ENCODE data around the gene PPP1R13L. TPM values are rescaled to one million over a fixed set of nuclear protein-coding genes. Genes with fewer than 3 reads are reported as not detected.

The PPP1R13L gene
- total RNA-seq, 2 experiments from 2014 or later, result 15.2 to 17.8 TPM

- peak; percentile 31 for ATAC-seq
- peak overlapping the region; percentile 74 for H3K4me3 Mint-ChIP-seq
- no peaks in the 10 kb centered on the region for H3K36me3 Mint-ChIP-seq (ENCODE audit: low read depth)
These were observed 39.6 kb upstream of the PPP1R13L start for GRCh38 chr19:45444318-45445041.

DNA sequence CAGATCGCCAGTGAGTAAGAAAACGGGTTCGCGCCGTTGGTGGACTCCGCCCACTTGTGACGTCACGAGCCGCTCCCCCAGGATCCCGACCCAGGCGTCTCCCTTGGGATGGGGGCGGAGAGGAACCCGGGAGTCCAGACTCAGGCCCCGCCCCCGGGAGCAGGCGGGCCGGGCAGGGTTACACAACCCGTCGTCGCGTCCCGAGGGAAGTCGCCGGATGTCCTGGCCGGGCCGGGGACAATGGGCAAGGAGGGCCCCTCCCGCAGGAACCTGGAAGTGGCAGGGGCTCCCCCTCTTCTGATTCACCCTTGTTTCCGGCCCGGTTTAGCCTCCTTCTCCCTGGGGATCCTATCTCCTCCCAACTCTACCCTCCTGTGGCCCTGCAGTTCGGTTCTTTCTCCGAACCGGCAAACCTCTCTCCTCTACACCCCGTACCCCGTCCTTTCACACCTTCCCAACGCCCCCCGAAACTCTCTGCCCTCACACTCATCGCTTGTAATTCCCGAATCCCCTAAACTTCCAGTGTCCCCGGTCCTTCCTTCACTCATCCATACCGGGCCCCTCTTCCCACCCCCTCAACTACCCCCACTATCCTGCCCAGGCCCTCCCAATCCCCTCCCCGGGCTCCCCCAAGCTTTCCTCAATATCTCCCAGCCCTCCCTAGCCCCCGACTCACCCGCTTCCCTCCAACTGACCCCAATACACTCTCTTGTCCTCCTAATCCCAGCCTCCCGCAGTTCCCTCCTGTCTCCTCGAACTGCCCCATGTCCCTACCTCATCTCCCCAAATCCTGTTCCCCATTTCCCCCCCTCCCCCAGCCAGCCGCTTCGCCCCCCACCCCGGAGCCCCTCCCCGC lies 38.8 kb upstream of the PPP1R13L start:
- peak; percentile 79 for DNase-seq
- Mint-ChIP-seq H3K27me3 (no peaks in the 10 kb centered on the region), H3K4me3 (peak overlapping the region; percentile 74), H3K4me1 (peaks cover 47% of the 10 kb centered on the region), H3K27ac (peak overlapping the region; percentile 83), H3K9me3 (ENCODE audit: low read depth) (no peaks in the 10 kb centered on the region), H3K36me3 (ENCODE audit: low read depth) (no peaks in the 10 kb centered on the region)
- ChIA-PET CTCF (no interaction called here), POLR2A (no interaction called here)
- intact Hi-C loops (cut with DNase I, micrococcal nuclease), result loop anchor here (1.0 to 5.0 kb wide), 4 partner anchors 24 to 349 kb away; partner anchors contain the start of genes DMWD (in 1 of the 2), FOSB (in 1 of the 2) and POLR1G (in 1 of the 2)
- ATAC-seq, result peak; percentile 46

More at GRCh38 chr19:45444318-45445041, 39.6 kb upstream of the PPP1R13L start:
- peak; percentile 86 for DNase-seq
- ChIA-PET CTCF (interaction anchor here (0.8 to 4.4 kb wide), 4 partner anchors 23 to 114 kb away, joined by 3 to 22 read pairs (median 5); partner anchors contain the start of gene FOSB), POLR2A (interaction anchor here (0.7 kb wide), 1 partner anchor 1919 kb away, joined by 5 read pairs; no protein-coding TSS in a partner anchor)
- no peak overlapping the region for H3K27ac Mint-ChIP-seq
- no peaks in the 10 kb centered on the region for H3K27me3 Mint-ChIP-seq
- no peaks in the 10 kb centered on the region for H3K9me3 Mint-ChIP-seq (ENCODE audit: low read depth)
- intact Hi-C loops (cut with DNase I, micrococcal nuclease), result loop anchor here in 1 of 2 experiments (1.0 to 5.0 kb wide), 3 partner anchors 23 to 348 kb away; partner anchors contain the start of genes DMWD and FOSB
- H3K4me1 Mint-ChIP-seq, result peaks cover 52% of the 10 kb centered on the region

GRCh38 chr19:45442778-45443461 lies 38.1 kb upstream of the PPP1R13L start:
- ChIA-PET POLR2A (no interaction called here), CTCF (interaction anchor here (0.8 kb wide), 1 partner anchor 10 kb away, joined by 3 read pairs; no protein-coding TSS in a partner anchor)
- intact Hi-C loops (cut with DNase I, micrococcal nuclease), result loop anchor here (2.0 to 5.0 kb wide), 3 partner anchors 36 to 349 kb away; partner anchors contain the start of genes DMWD (in 1 of the 2) and POLR1G (in 1 of the 2)
- Mint-ChIP-seq H3K27me3 (no peaks in the 10 kb centered on the region), H3K4me1 (peaks cover 44% of the 10 kb centered on the region), H3K4me3 (peak overlapping the region; percentile 74), H3K9me3 (ENCODE audit: low read depth) (no peaks in the 10 kb centered on the region), H3K36me3 (ENCODE audit: low read depth) (no peaks in the 10 kb centered on the region), H3K27ac (peak overlapping the region; percentile 14)
- ATAC-seq (peak; percentile 22), DNase-seq (peak; percentile 68)

DNA sequence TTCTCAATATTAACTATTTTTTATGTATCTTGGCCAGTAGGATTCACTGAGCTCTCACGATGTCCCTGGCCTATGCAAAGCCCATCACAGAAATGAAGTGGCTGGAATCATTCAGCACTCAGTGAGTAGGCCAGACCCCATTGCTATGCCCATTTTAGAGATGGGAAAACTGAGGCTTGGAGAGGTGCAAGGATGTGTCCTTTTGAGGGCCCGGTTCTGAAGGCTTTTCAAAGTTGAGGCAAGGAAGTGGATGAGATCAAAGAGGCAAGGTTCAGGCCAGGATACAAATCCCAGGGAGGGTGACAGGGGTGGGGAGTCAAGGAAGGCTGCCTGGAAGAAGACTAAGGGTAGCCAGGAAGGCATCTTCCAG lies 37.5 kb upstream of the PPP1R13L start:
- no peaks in the 10 kb centered on the region for H3K36me3 Mint-ChIP-seq (ENCODE audit: low read depth)
- intact Hi-C loops (cut with DNase I, micrococcal nuclease), result loop anchor here (2.0 to 5.0 kb wide), 3 partner anchors 36 to 350 kb away; partner anchors contain the start of genes DMWD (in 1 of the 2) and POLR1G (in 1 of the 2)
- ATAC-seq (no peak), DNase-seq (no peak)
- no peak overlapping the region for H3K27ac Mint-ChIP-seq
- CTCF ChIA-PET, result interaction anchor here (0.7 to 0.8 kb wide), 2 partner anchors 10 to 36 kb away, joined by 3 read pairs; no protein-coding TSS in a partner anchor
- POLR2A ChIA-PET, result no interaction called here
- no peaks in the 10 kb centered on the region for H3K27me3 Mint-ChIP-seq
- no peaks in the 10 kb centered on the region for H3K9me3 Mint-ChIP-seq (ENCODE audit: low read depth)
- H3K4me1 Mint-ChIP-seq, result peaks cover 44% of the 10 kb centered on the region
- H3K4me3 Mint-ChIP-seq, result peak overlapping the region; percentile 74

GRCh38 chr19:45440873-45441654 lies 36.2 kb upstream of the PPP1R13L start:
- CTCF ChIA-PET, result interaction anchor here (0.6 to 6.8 kb wide), 10 partner anchors 10 to 262 kb away, joined by 3 to 158 read pairs (median 3); partner anchors contain the start of gene FOSB
- intact Hi-C loops (cut with DNase I, micrococcal nuclease), result loop anchor here in 1 of 2 experiments (5.0 kb wide), 2 partner anchors 121 to 351 kb away; partner anchors contain the start of gene DMWD
- Mint-ChIP-seq H3K36me3 (ENCODE audit: low read depth) (no peaks in the 10 kb centered on the region), H3K27ac (peak overlapping the region; percentile 63), H3K27me3 (no peaks in the 10 kb centered on the region), H3K4me1 (peaks cover 39% of the 10 kb centered on the region), H3K4me3 (peak overlapping the region; percentile 56), H3K9me3 (ENCODE audit: low read depth) (no peaks in the 10 kb centered on the region)
- no peak for ATAC-seq
- DNase-seq, result peak; percentile 16
- POLR2A ChIA-PET, result interaction anchor here (2.9 kb wide), 1 partner anchor 27 kb away, joined by 20 read pairs; the partner anchor contains the start of gene FOSB

- intact Hi-C loops (cut with DNase I, micrococcal nuclease), result loop anchor here in 1 of 2 experiments (5.0 kb wide), 2 partner anchors 122 to 352 kb away; partner anchors contain the start of gene DMWD
- no peak for ATAC-seq
- H3K36me3 Mint-ChIP-seq (ENCODE audit: low read depth), result no peaks in the 10 kb centered on the region
- peak; percentile 19 for DNase-seq
- peak overlapping the region; percentile 63 for H3K27ac Mint-ChIP-seq
- ChIA-PET CTCF (interaction anchor here (0.6 to 6.8 kb wide), 21 partner anchors 8 to 455 kb away, joined by 3 to 158 read pairs (median 6); partner anchors contain the start of genes ERCC2 and FOSB), POLR2A (interaction anchor here (0.6 to 2.9 kb wide), 4 partner anchors 27 to 252 kb away, joined by 3 to 20 read pairs (median 10); partner anchors contain the start of genes FOSB and QPCTL)
- peaks cover 35% of the 10 kb centered on the region for H3K4me1 Mint-ChIP-seq
- no peaks in the 10 kb centered on the region for H3K9me3 Mint-ChIP-seq (ENCODE audit: low read depth)
- H3K27me3 Mint-ChIP-seq, result no peaks in the 10 kb centered on the region
- peak overlapping the region; percentile 56 for H3K4me3 Mint-ChIP-seq
These were observed 35.4 kb upstream of the PPP1R13L start for GRCh38 chr19:45440259-45440638.

GRCh38 chr19:45439569-45440258 lies 34.8 kb upstream of the PPP1R13L start:
- intact Hi-C loops (cut with DNase I, micrococcal nuclease), result loop anchor here (1.0 to 5.0 kb wide), 7 partner anchors 28 to 353 kb away; partner anchors contain the start of genes DMWD (in 1 of the 2), FOSB (in 1 of the 2) and POLR1G (in 1 of the 2)

DNA sequence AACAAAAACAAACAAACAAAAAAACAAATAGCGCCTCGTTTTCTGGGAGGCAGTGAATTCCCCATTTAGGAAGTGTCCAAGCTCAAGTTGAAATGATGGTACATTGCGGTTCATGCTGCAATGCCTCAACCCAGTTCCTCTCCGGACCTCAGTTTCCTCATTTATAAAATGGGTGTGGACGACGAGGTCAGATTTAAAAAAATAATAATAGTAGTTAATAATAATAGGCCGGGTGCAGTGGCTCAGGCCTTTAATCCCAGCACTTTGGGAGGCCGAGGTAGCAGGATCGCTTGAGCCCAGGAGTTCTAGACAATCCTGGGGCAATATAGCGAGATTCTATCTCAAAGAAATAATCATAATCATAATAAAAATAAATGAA lies 34.3 kb upstream of the PPP1R13L start:
- CTCF ChIA-PET, result interaction anchor here (0.6 to 6.8 kb wide), 34 partner anchors 8 to 882 kb away, joined by 3 to 158 read pairs (median 4); partner anchors contain the start of genes EML2, ERCC2 and FOSB
- Mint-ChIP-seq H3K9me3 (ENCODE audit: low read depth) (no peaks in the 10 kb centered on the region), H3K4me3 (peak overlapping the region; percentile 56), H3K36me3 (ENCODE audit: low read depth) (no peaks in the 10 kb centered on the region), H3K4me1 (peaks cover 29% of the 10 kb centered on the region), H3K27ac (no peak overlapping the region), H3K27me3 (no peaks in the 10 kb centered on the region)
- POLR2A ChIA-PET, result interaction anchor here (0.6 to 2.9 kb wide), 9 partner anchors 10 to 321 kb away, joined by 3 to 20 read pairs (median 5); partner anchors contain the start of genes FOSB and QPCTL
- no peak for DNase-seq
- intact Hi-C loops (cut with DNase I, micrococcal nuclease), result loop anchor here (1.0 kb wide), 5 partner anchors 28 to 204 kb away; partner anchors contain the start of genes FOSB (in 1 of the 2) and POLR1G (in 1 of the 2)
- ATAC-seq, result no peak

More at GRCh38 chr19:45439569-45440258, 34.8 kb upstream of the PPP1R13L start:
- ChIA-PET CTCF (interaction anchor here (0.6 to 6.8 kb wide), 37 partner anchors 8 to 882 kb away, joined by 3 to 158 read pairs (median 4); partner anchors contain the start of genes EML2, ERCC2 and FOSB), POLR2A (interaction anchor here (0.6 to 2.9 kb wide), 10 partner anchors 11 to 321 kb away, joined by 3 to 20 read pairs (median 4); partner anchors contain the start of genes FOSB and QPCTL)
- peak overlapping the region; percentile 63 for H3K27ac Mint-ChIP-seq
- ATAC-seq (peak; percentile 70), DNase-seq (peak; percentile 90)
- H3K36me3 Mint-ChIP-seq (ENCODE audit: low read depth), result no peaks in the 10 kb centered on the region
- H3K9me3 Mint-ChIP-seq (ENCODE audit: low read depth), result no peaks in the 10 kb centered on the region
- peak overlapping the region; percentile 56 for H3K4me3 Mint-ChIP-seq
- peaks cover 33% of the 10 kb centered on the region for H3K4me1 Mint-ChIP-seq
- H3K27me3 Mint-ChIP-seq, result no peaks in the 10 kb centered on the region

- intact Hi-C loops (cut with DNase I, micrococcal nuclease), result no loop called here
- Mint-ChIP-seq H3K9me3 (ENCODE audit: low read depth) (no peaks in the 10 kb centered on the region), H3K36me3 (ENCODE audit: low read depth) (no peaks in the 10 kb centered on the region), H3K4me1 (peaks cover 14% of the 10 kb centered on the region), H3K27ac (no peak overlapping the region), H3K27me3 (no peaks in the 10 kb centered on the region), H3K4me3 (no peak overlapping the region)
- ChIA-PET POLR2A (interaction anchor here (0.6 kb wide), 1 partner anchor 82 kb away, joined by 4 read pairs; no protein-coding TSS in a partner anchor), CTCF (interaction anchor here (0.7 to 6.8 kb wide), 4 partner anchors 32 to 48 kb away, joined by 4 to 158 read pairs (median 5); no protein-coding TSS in a partner anchor)
- no peak for DNase-seq
- no peak for ATAC-seq
These were observed 32.5 kb upstream of the PPP1R13L start for GRCh38 chr19:45437328-45437727.

Measured in activated CD4-positive, alpha-beta T cell treated with anti-CD3 and anti-CD28 coated beads for 36 hours (primary cell).